NCI-H748 (cell line): ENCODE results near the gene FXYD2.

Experiments used
- DNase-seq: peaks from one replicate; lab custom pipeline; 2025; ENCODE audit not compliant: unreplicated experiment; lab: John Stamatoyannopoulos, UW

Gene FXYD2

GRCh38 chr11:117805045-117805444 is 19.5 kb downstream of the FXYD2 start:
- no peak for DNase-seq

- DNase-seq: no peak
Observed at GRCh38 chr11:117803896-117804295, 20.6 kb downstream of the FXYD2 start.

GRCh38 chr11:117799634-117800033 is 24.9 kb downstream of the FXYD2 start:
- no peak for DNase-seq

- DNase-seq: peak; percentile 43
Observed at GRCh38 chr11:117796872-117797529, 27.5 kb downstream of the FXYD2 start, which contains the start of gene DSCAML1. TSS of gene DSCAML1 (minus strand) at chr11:117797216. CDS start at chr11:117797079, 137 bp downstream.

GRCh38 chr11:117796456-117796871 is 28.1 kb downstream of the FXYD2 start:
- DNase-seq: peak; percentile 50

- DNase-seq: peak; percentile 67
Observed at GRCh38 chr11:117795638-117796455, 28.7 kb downstream of the FXYD2 start.

GRCh38 chr11:117794772-117795629 is 29.5 kb downstream of the FXYD2 start:
- DNase-seq: no peak

- no peak for DNase-seq
Observed at GRCh38 chr11:117794135-117794534, 30.4 kb downstream of the FXYD2 start.

- no peak for DNase-seq
Observed at GRCh38 chr11:117793583-117793982, 31.0 kb downstream of the FXYD2 start.

- DNase-seq: no peak
Observed at GRCh38 chr11:117792992-117793391, 31.6 kb downstream of the FXYD2 start.

- DNase-seq: peak; percentile 5
Observed at GRCh38 chr11:117792241-117792640, 32.3 kb downstream of the FXYD2 start.

- no peak for DNase-seq
Observed at GRCh38 chr11:117790279-117790678, 34.3 kb downstream of the FXYD2 start.

GRCh38 chr11:117789241-117789640 is 35.3 kb downstream of the FXYD2 start:
- DNase-seq: no peak

GRCh38 chr11:117786135-117786870 is 38.2 kb downstream of the FXYD2 start:
- DNase-seq: peak; percentile 36

GRCh38 chr11:117782101-117782500 is 42.4 kb downstream of the FXYD2 start:
- peak; percentile 6 for DNase-seq

GRCh38 chr11:117781627-117782026 is 42.9 kb downstream of the FXYD2 start:
- no peak for DNase-seq

GRCh38 chr11:117780456-117780855 is 44.1 kb downstream of the FXYD2 start:
- DNase-seq: no peak

- DNase-seq: no peak
Observed at GRCh38 chr11:117774553-117774952, 50.0 kb downstream of the FXYD2 start.

GRCh38 chr11:117772360-117772759 is 52.2 kb downstream of the FXYD2 start:
- no peak for DNase-seq

GRCh38 chr11:117771841-117772240 is 52.7 kb downstream of the FXYD2 start:
- no peak for DNase-seq

GRCh38 chr11:117771197-117771596 is 53.3 kb downstream of the FXYD2 start:
- no peak for DNase-seq
